ENCODE data around the gene NOP14.
A peak's percentile ranks its signal among the peaks of the same experiment; 100 is the strongest.
"Not testable (repeated sequence)": the region's sequence is repeated elsewhere in the genome, so short reads cannot be mapped to it uniquely, and the experiment has no call there.

Gene NOP14

GRCh38 chr4:2942532-2943363, 20.5 kb downstream of the NOP14 start:
- DNase-seq (ENCODE audit: low spot score): no peak

- no peak for DNase-seq (ENCODE audit: low spot score)
Measured at GRCh38 chr4:2942037-2942531, 21.1 kb downstream of the NOP14 start.

- no peak for DNase-seq (ENCODE audit: low spot score)
Measured at GRCh38 chr4:2941138-2942036, 21.8 kb downstream of the NOP14 start.

GRCh38 chr4:2940267-2941137, 22.7 kb downstream of the NOP14 start:
- DNase-seq (ENCODE audit: low spot score): no peak

- DNase-seq (ENCODE audit: low spot score): no peak
Measured at GRCh38 chr4:2939383-2940243, 23.6 kb downstream of the NOP14 start.

- DNase-seq (ENCODE audit: low spot score): no peak
Measured at GRCh38 chr4:2938906-2939305, 24.3 kb downstream of the NOP14 start.

- not testable (repeated sequence) for DNase-seq (ENCODE audit: low spot score)
Measured at GRCh38 chr4:2938411-2938810, 24.8 kb downstream of the NOP14 start.

- DNase-seq (ENCODE audit: low spot score): no peak
Measured at GRCh38 chr4:2937986-2938385, 25.2 kb downstream of the NOP14 start.

- DNase-seq (ENCODE audit: low spot score): no peak
Measured at GRCh38 chr4:2937146-2937857, 25.9 kb downstream of the NOP14 start.

GRCh38 chr4:2936773-2937145, 26.4 kb downstream of the NOP14 start:
- DNase-seq (ENCODE audit: low spot score): no peak

- no peak for DNase-seq (ENCODE audit: low spot score)
Measured at GRCh38 chr4:2935762-2936743, 27.2 kb downstream of the NOP14 start.

- DNase-seq (ENCODE audit: low spot score): peak; percentile 92
Measured at GRCh38 chr4:2934813-2935761, 28.1 kb downstream of the NOP14 start.

GRCh38 chr4:2934077-2934812, 29.0 kb downstream of the NOP14 start:
- peak; percentile 43 for DNase-seq (ENCODE audit: low spot score)

- no peak for DNase-seq (ENCODE audit: low spot score)
Measured at GRCh38 chr4:2933566-2934076, 29.6 kb downstream of the NOP14 start.

- peak; percentile 38 for DNase-seq (ENCODE audit: low spot score)
Measured at GRCh38 chr4:2932951-2933565, 30.1 kb downstream of the NOP14 start.

- DNase-seq (ENCODE audit: low spot score): peak; percentile 28
Measured at GRCh38 chr4:2932321-2932950, 30.8 kb downstream of the NOP14 start.

Data from germinal center (tissue), 1 donor.